DOHH2 (cell line): ENCODE measurements around the gene RPP30.
"Not testable (repeated sequence)": the region's sequence is repeated elsewhere in the genome, so short reads cannot be mapped to it uniquely, and the experiment has no call there.

Experiments
- H3F3A ChIP-seq: fragments of 200-600 bp; sonication (generic), shearing (Covaris generic); 2 replicates; pipeline ENCODE4 v1.6.0; 2016; ENCODE audit warnings: antibody characterized with exemption, mild to moderate bottlenecking; ENCODE audit not compliant: control insufficient read depth, insufficient read depth
- H3K27ac ChIP-seq: fragments of 200-600 bp; sonication (generic); 2 replicates; pipeline ENCODE4 v1.5.1; 2014; ENCODE audit warnings: low read depth, mild to moderate bottlenecking, low read length, moderate library complexity
- H3K27me3 ChIP-seq: fragments of 200-600 bp; sonication (generic); 2 replicates; pipeline ENCODE4 v1.6.1; 2014; ENCODE audit warnings: mild to moderate bottlenecking, low read length, mixed read lengths; ENCODE audit not compliant: control insufficient read depth
- H3K36me3 ChIP-seq: fragments of 200-600 bp; sonication (generic); 2 replicates; pipeline ENCODE4 v1.6.1; 2014; ENCODE audit warnings: mild to moderate bottlenecking, low read length, moderate library complexity, mixed read lengths; ENCODE audit not compliant: control insufficient read depth
- H3K4me1 ChIP-seq: fragments of 200-600 bp; sonication (generic); 2 replicates; pipeline ENCODE4 v1.6.1; 2014; ENCODE audit warnings: mild to moderate bottlenecking, low read length, mixed read lengths; ENCODE audit not compliant: control insufficient read depth
- H3K4me2 ChIP-seq: fragments of 200-600 bp; sonication (generic); 2 replicates; pipeline ENCODE4 v1.6.0; 2014; ENCODE audit warnings: mild to moderate bottlenecking, low read length, moderate library complexity
- H3K4me3 ChIP-seq: fragments of 200-600 bp; sonication (generic); 2 replicates; pipeline ENCODE4 v1.5.1; 2014; ENCODE audit warnings: mild to moderate bottlenecking, low read length, mixed read lengths
- H3K79me2 ChIP-seq: fragments of 200-600 bp; sonication (generic); 2 replicates; pipeline ENCODE4 v1.6.1; 2014; ENCODE audit warnings: mild to moderate bottlenecking, low read length, mixed read lengths; ENCODE audit not compliant: control insufficient read depth
- H3K9me2 ChIP-seq: fragments of 200-600 bp; sonication (generic); replicated peaks from 2 replicates; pipeline ENCODE4 v1.6.1; 2014; ENCODE audit warnings: mild to moderate bottlenecking, low read length, mixed read lengths; ENCODE audit not compliant: control insufficient read depth
- H3K9me3 ChIP-seq: fragments of 200-600 bp; sonication (generic); 2 replicates; pipeline ENCODE4 v1.6.1; 2014; ENCODE audit warnings: antibody characterized with exemption, low read length, mixed read lengths; ENCODE audit not compliant: control insufficient read depth, insufficient read depth
- H4K20me1 ChIP-seq: fragments of 200-600 bp; sonication (generic); 2 replicates; pipeline ENCODE4 v1.6.0; 2014; ENCODE audit warnings: low read depth, mild to moderate bottlenecking, antibody characterized with exemption, low read length, moderate library complexity; ENCODE audit not compliant: control insufficient read depth, insufficient read depth
- CTCF ChIP-seq: fragments of 200-600 bp; sonication (generic); IDR thresholded peaks from one replicate; pipeline ENCODE4 v1.5.1; 2014; ENCODE audit warnings: antibody characterized with exemption, mild to moderate bottlenecking, low read depth, low read length; ENCODE audit not compliant: poor library complexity, severe bottlenecking
- EZH2phosphoT487 ChIP-seq: fragments of 200-600 bp; sonication (generic); IDR thresholded peaks from 2 replicates; pipeline ENCODE4 v1.6.1; 2017; ENCODE audit warnings: borderline replicate concordance, mild to moderate bottlenecking, antibody characterized with exemption, low read length, moderate library complexity, mixed read lengths

RPP30 gene

GRCh38 chr10:90939116-90939515 lies 67.3 kb downstream of the RPP30 start:
- Histone ChIP-seq H3K4me3 (no peak overlapping the region), H3K27me3 (no peaks in the 10 kb centered on the region), H3K79me2 (no peaks in the 10 kb centered on the region), H3K9me2 (no peaks in the 10 kb centered on the region), H3F3A (no peaks in the 10 kb centered on the region), H3K4me2 (no peak overlapping the region), H3K9me3 (no peaks in the 10 kb centered on the region), H3K27ac (no peak overlapping the region), H4K20me1 (no peaks in the 10 kb centered on the region), H3K4me1 (peaks cover 10% of the 10 kb centered on the region), H3K36me3 (no peaks in the 10 kb centered on the region)
- TF ChIP-seq CTCF (no peak), EZH2phosphoT487 (no peak)

GRCh38 chr10:90939648-90940047 lies 67.9 kb downstream of the RPP30 start:
- no peaks in the 10 kb centered on the region for H3K27me3 ChIP-seq
- peaks cover 10% of the 10 kb centered on the region for H3K4me1 ChIP-seq

GRCh38 chr10:90942980-90943379 lies 71.2 kb downstream of the RPP30 start:
- not testable (repeated sequence) for H3K27me3 ChIP-seq, H3F3A ChIP-seq, H3K4me2 ChIP-seq, H3K27ac ChIP-seq, H3K36me3 ChIP-seq, H4K20me1 ChIP-seq, H3K4me3 ChIP-seq, H3K79me2 ChIP-seq, H3K9me2 ChIP-seq, H3K9me3 ChIP-seq
- peaks cover 15% of the 10 kb centered on the region for H3K4me1 ChIP-seq

More at GRCh38 chr10:90939648-90940047, 67.9 kb downstream of the RPP30 start:
- no peaks in the 10 kb centered on the region for H3K9me2 ChIP-seq
- no peaks in the 10 kb centered on the region for H3K9me3 ChIP-seq
- TF ChIP-seq EZH2phosphoT487 (no peak), CTCF (no peak)
- H3K27ac ChIP-seq: no peak overlapping the region
- H3K36me3 ChIP-seq: no peaks in the 10 kb centered on the region
- H3K4me2 ChIP-seq: no peak overlapping the region
- H3F3A ChIP-seq: no peaks in the 10 kb centered on the region
- no peak overlapping the region for H3K4me3 ChIP-seq
- no peaks in the 10 kb centered on the region for H3K79me2 ChIP-seq
- no peaks in the 10 kb centered on the region for H4K20me1 ChIP-seq

- H3K27ac ChIP-seq: no peak overlapping the region
- H3K27me3 ChIP-seq: no peaks in the 10 kb centered on the region
Measured at GRCh38 chr10:90944749-90945148, 73.0 kb downstream of the RPP30 start.

More at GRCh38 chr10:90944749-90945148, 73.0 kb downstream of the RPP30 start:
- TF ChIP-seq CTCF (no peak), EZH2phosphoT487 (no peak)
- Histone ChIP-seq H3K9me2 (no peaks in the 10 kb centered on the region), H3K4me2 (no peak overlapping the region), H4K20me1 (no peaks in the 10 kb centered on the region), H3K4me1 (peaks cover 15% of the 10 kb centered on the region), H3K36me3 (no peaks in the 10 kb centered on the region), H3F3A (no peaks in the 10 kb centered on the region), H3K79me2 (no peaks in the 10 kb centered on the region), H3K4me3 (no peak overlapping the region), H3K9me3 (no peaks in the 10 kb centered on the region)
